GM18505 (cell line): Measurements from ENCODE around the gene ANKEF1.

Experiments used
- ATAC-seq: cut with Tn5 transposase; IDR thresholded peaks from one replicate; pipeline ENCODE4 v1.9.1; 2021; ENCODE audit not compliant: unreplicated experiment
- POLR2A ChIP-seq: IDR thresholded peaks from 4 replicates; pipeline ENCODE4 v1.6.1; 2011; ENCODE audit warnings: borderline replicate concordance; ENCODE audit not compliant: insufficient read depth, insufficient read length; ENCODE audit errors: extremely low read depth

ANKEF1 gene

DNA sequence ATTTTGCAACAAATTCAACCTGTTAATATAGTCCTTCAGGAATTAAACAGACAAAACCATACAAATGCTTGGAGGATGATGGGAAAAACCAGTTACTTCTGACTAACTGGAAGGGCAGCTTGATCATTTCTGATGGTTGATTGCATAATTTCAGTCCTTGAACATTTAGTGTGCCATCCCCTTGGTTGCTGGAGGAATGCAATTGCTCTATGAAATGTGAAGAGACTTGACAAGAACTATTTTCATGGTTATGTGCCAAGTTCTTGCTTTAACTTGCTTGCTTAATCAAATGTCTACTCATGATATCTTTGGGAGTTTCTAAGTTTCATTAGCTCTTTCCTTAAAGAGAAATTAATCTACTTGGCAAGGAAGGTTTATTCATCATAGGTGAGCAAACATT lies 45.2 kb downstream of the ANKEF1 start:
- TF ChIP-seq POLR2A = no peak
- no peak for ATAC-seq

- no peak for ATAC-seq
- TF ChIP-seq POLR2A = no peak
Observed at GRCh38 chr20:10080574-10080973, 45.8 kb downstream of the ANKEF1 start.

- TF ChIP-seq POLR2A = no peak
- ATAC-seq = no peak
Observed at GRCh38 chr20:10089871-10090587, 55.2 kb downstream of the ANKEF1 start.

GRCh38 chr20:10090588-10091166 lies 55.9 kb downstream of the ANKEF1 start:
- ATAC-seq = peak; percentile 86
- no peak for TF ChIP-seq POLR2A

GRCh38 chr20:10093087-10093591 lies 58.4 kb downstream of the ANKEF1 start:
- no peak for TF ChIP-seq POLR2A
- no peak for ATAC-seq

GRCh38 chr20:10094566-10095173 lies 59.9 kb downstream of the ANKEF1 start:
- no peak for TF ChIP-seq POLR2A
- no peak for ATAC-seq

- TF ChIP-seq POLR2A = no peak
- no peak for ATAC-seq
Observed at GRCh38 chr20:10096790-10097189, 62.0 kb downstream of the ANKEF1 start.

DNA sequence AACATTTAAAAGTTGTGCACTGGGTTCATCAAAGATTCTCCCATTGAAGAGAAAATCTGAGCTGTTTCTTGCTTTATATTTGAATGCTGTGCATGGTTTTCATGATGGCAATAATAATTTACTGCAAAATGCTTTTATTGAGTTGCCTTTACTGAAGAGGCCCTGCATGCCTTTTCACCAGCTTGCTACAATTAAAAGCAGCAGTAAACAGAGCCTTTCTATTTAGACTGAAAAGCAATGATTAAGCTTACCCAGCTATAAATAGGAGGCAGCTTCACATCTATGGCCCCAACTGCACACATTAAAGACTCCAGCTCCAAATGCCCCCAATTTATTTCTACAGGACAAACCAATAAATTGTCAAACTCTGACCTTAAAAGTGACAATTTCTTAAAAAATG lies 70.3 kb downstream of the ANKEF1 start:
- ATAC-seq = no peak
- TF ChIP-seq POLR2A = no peak
